GM06990 (cell line): ENCODE measurements around the gene TCF7L1.

Source experiments
- DNase-seq: peaks from one replicate; pipeline ENCODE4 v3.0.0-alpha.2; 2011; ENCODE audit not compliant: insufficient read length; ENCODE audit errors: extremely low read depth
- H3K27me3 ChIP-seq: replicated peaks from 2 replicates; pipeline ENCODE4 v1.6.0; 2011; ENCODE audit warnings: low read length; ENCODE audit not compliant: control insufficient read depth, insufficient read depth
- H3K36me3 ChIP-seq: 2 replicates; pipeline ENCODE4 v1.5.1; 2011; ENCODE audit warnings: low read length; ENCODE audit not compliant: control insufficient read depth, insufficient read depth
- H3K4me3 ChIP-seq: replicated peaks from 2 replicates; pipeline ENCODE4 v1.5.1; 2011; ENCODE audit warnings: low read depth, mild to moderate bottlenecking, control low read depth, low read length
- TF ChIP-seq, protein P1 (sequence below): IDR thresholded peaks from 2 replicates; pipeline ENCODE4 v1.5.1; 2011; ENCODE audit warnings: low read length, control low read depth, mild to moderate bottlenecking, inconsistent platforms; ENCODE audit not compliant: insufficient read depth, poor library complexity, severe bottlenecking

Gene TCF7L1

GRCh38 chr2:85181844-85182456, 48.8 kb downstream of the TCF7L1 start:
- no peak for DNase-seq
- Histone ChIP-seq H3K27me3 (no peaks in the 10 kb centered on the region; the same call in none of the 2 replicates), H3K4me3 (no peak overlapping the region), H3K36me3 (no peaks in the 10 kb centered on the region)
- TF ChIP-seq, protein P1, sequence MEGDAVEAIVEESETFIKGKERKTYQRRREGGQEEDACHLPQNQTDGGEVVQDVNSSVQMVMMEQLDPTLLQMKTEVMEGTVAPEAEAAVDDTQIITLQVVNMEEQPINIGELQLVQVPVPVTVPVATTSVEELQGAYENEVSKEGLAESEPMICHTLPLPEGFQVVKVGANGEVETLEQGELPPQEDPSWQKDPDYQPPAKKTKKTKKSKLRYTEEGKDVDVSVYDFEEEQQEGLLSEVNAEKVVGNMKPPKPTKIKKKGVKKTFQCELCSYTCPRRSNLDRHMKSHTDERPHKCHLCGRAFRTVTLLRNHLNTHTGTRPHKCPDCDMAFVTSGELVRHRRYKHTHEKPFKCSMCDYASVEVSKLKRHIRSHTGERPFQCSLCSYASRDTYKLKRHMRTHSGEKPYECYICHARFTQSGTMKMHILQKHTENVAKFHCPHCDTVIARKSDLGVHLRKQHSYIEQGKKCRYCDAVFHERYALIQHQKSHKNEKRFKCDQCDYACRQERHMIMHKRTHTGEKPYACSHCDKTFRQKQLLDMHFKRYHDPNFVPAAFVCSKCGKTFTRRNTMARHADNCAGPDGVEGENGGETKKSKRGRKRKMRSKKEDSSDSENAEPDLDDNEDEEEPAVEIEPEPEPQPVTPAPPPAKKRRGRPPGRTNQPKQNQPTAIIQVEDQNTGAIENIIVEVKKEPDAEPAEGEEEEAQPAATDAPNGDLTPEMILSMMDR, result no peak

- Histone ChIP-seq H3K27me3 (no peaks in the 10 kb centered on the region; the same call in none of the 2 replicates), H3K4me3 (no peak overlapping the region), H3K36me3 (no peaks in the 10 kb centered on the region)
- TF ChIP-seq, protein P1, result no peak
- no peak for DNase-seq
These were observed 49.9 kb downstream of the TCF7L1 start for GRCh38 chr2:85183076-85183475.

- Histone ChIP-seq H3K36me3 (no peaks in the 10 kb centered on the region), H3K27me3 (no peaks in the 10 kb centered on the region; the same call in none of the 2 replicates), H3K4me3 (no peak overlapping the region)
- TF ChIP-seq, protein P1, result no peak
- DNase-seq, result no peak
These were observed 50.3 kb downstream of the TCF7L1 start for GRCh38 chr2:85183479-85183878.

DNA sequence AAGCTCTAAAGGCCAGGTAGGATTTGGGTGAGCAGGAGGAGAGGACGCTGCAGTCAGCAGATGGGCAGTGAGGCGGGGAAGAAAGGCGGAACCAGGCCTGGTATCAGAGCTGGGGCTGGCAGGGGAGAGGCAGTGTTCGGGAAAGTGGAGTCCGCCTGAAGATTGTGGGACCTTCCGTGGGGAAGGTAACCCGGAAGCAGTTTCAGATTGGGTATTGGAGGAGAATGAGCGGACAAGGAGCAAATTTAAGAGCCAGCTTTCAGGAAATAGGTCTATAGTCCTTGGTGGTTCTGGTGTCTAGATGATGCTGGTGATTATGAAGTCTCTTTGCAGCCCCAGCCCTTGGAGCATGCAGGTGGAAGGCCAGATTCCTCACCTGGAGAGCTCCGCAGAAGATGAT, 51.0 kb downstream of the TCF7L1 start:
- Histone ChIP-seq H3K27me3 (no peaks in the 10 kb centered on the region; the same call in none of the 2 replicates), H3K36me3 (no peaks in the 10 kb centered on the region), H3K4me3 (no peak overlapping the region)
- DNase-seq, result no peak
- TF ChIP-seq, protein P1, result no peak

- no peak for DNase-seq
- Histone ChIP-seq H3K4me3 (no peak overlapping the region), H3K36me3 (no peaks in the 10 kb centered on the region), H3K27me3 (no peaks in the 10 kb centered on the region; the same call in none of the 2 replicates)
- TF ChIP-seq, protein P1, result no peak
These were observed 51.8 kb downstream of the TCF7L1 start for GRCh38 chr2:85184990-85185389.
